ENCODE data around the gene PIGP.
"Not testable (repeated sequence)": the region's sequence is repeated elsewhere in the genome, so short reads cannot be mapped to it uniquely, and the experiment has no call there.

PIGP gene

DNA sequence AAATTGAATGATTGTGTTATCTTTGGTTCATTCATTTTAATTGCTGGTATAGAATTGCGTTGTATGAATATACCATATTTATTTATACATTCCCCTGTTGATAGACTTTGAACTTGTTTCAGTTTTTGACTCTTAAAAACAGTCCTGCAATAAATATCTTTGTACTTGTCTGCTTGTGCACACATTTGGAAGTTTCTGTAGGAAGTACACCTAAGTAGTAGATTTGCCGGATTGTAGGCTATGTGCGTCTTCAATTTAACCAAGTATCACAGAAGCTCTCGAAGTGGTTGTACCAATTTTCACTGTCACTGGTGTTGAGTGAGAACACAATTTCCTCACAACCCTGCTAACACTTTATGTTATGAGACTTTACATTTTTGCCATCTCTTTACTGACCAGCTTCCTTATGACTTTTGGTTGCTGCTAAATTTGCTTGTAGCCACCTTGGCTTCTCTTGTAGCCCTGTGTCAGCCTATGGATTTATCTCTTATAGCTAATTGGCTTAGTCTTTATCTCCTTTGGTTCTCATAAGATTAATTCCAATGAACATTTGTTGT lies 2.4 kb upstream of the PIGP start:
- no peak for FAIRE-seq

- FAIRE-seq = no peak
Observed at GRCh38 chr21:37074546-37074945, 1.7 kb upstream of the PIGP start.

DNA sequence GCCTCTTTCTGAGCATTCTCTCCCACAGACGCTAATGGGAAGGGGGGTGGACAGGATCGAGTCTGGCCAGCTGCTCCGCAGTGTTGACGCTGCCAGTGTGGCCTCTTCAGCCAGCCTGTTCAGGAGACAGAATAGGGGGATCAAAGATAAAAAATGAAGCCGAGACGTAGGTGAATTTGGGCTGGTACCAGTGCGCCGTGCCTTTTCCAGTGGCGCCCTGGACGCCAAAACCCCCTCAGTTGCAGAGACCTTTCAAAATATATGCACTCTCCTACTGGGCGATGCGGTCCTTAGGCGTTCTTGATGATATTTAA lies 1.3 kb upstream of the PIGP start:
- FAIRE-seq = no peak

DNA sequence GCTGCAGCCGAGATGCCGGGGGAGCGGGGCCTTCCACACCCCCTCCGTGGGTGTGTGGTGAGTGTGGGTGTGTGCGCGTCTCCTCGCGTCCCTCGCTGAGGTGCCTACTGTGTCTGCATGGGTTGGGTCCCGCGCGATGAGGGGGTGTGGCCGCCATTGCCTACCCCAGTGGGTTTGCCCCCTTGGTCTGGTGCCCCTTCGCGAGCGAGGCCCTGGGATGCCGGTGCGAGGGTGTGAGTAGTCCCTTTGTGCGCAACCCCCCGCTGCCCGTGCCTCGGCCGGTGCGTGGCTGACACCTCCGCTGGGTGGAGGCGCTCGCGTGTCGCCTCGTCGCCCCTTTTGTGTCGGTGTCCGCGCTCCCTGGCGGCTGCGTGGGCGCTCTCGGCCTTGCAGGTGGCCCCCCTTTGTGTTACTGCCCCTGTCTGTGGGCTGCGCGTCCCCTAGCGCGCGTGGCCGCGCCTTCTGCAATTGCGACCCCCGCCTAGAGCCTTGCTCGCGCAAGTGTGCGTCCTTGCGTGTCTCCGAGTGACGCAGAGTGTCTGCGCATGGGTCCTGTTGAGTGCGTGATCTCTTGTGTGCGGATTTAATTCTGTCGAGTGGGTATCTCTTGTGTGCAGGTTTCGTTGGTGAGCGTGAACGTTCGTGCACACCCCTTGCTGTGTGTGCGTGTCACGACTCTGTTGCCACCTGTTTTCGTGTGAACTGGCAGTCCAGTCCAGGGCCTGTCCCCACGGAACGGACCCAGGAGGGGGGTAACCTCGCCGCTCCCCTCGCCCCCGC lies 736 bp upstream of the PIGP start:
- FAIRE-seq = no peak

- FAIRE-seq = no peak
Observed at GRCh38 chr21:37072274-37072987, 440 bp downstream of the PIGP start.

DNA sequence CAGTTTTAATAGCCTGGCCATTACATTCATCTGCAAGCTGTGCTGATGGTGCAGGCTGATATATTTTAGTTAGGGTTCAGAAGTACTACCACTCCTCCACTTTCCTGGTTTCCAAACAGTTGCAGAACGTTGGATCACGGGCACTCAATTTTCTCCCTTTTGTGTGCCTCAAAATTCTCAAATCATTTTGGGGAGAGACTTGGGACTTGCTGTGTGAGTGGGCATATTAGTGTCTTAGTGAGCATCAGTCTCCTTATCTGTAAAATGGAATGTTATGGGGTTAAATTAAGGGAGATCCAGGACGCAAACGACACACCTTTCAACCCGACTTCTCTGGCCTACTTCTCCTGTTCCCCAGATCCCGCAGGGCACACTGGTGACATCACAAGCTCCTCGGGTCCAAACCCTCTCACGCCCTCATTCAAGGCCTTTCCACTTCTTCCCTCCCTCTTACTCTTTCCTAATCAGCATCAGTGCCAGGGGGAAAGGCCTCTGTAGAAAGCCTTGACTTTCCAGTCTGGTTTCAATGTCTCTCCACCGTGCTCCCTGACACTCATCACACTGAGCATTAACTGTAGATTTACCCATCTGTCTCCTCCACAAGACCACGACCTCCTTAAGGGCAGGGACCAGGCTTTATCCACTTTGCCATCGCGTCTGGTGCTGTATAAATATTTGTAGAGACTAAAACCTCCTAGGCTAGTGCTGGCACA lies 1.2 kb downstream of the PIGP start:
- FAIRE-seq = no peak

- FAIRE-seq = no peak
Observed at GRCh38 chr21:37065561-37066177, 7.2 kb downstream of the PIGP start.

GRCh38 chr21:37064841-37065240 lies 8.0 kb downstream of the PIGP start:
- no peak for FAIRE-seq

DNA sequence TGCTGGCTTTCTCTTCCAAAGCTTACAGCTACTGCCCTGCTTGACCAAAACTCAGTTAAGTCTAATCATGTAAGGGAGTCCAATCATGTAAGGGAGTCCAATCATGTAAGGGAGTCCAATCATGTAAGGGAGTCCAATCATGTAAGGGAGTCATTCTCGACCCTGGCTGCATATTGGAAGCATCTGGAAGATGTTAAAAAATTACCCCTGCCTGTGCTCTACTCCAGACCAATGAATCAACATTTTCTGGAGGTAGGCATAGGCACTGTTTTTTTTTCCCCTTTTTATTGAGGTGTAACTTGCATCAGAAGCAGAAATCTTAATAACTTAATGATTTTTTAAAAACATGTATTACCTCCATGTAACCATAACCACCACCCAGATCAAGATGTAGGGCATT lies 9.4 kb downstream of the PIGP start:
- FAIRE-seq = no peak

DNA sequence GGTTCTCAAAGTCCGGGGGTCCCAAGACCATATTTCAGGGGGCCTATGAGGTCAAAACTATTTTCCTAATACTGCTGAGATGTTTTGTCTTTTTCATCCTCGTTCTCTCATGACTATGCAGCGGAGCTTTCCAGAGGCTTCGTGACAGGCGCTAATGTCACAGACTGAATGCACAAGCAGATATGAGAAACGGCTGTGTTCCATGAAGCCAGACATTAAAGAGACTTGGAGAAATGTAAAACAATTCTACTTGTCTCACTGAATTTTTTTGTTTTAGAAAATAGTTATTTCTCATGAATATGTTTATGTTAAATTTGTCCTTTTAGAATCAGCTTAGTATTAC lies 10.3 kb downstream of the PIGP start:
- FAIRE-seq = peak; percentile 72

- no peak for FAIRE-seq
Observed at GRCh38 chr21:37061926-37062592, 10.8 kb downstream of the PIGP start.

- FAIRE-seq = no peak
Observed at GRCh38 chr21:37060296-37060695, 12.6 kb downstream of the PIGP start.

GRCh38 chr21:37059181-37059580 lies 13.7 kb downstream of the PIGP start:
- FAIRE-seq = no peak

- FAIRE-seq = no peak
Observed at GRCh38 chr21:37058261-37058660, 14.6 kb downstream of the PIGP start.

DNA sequence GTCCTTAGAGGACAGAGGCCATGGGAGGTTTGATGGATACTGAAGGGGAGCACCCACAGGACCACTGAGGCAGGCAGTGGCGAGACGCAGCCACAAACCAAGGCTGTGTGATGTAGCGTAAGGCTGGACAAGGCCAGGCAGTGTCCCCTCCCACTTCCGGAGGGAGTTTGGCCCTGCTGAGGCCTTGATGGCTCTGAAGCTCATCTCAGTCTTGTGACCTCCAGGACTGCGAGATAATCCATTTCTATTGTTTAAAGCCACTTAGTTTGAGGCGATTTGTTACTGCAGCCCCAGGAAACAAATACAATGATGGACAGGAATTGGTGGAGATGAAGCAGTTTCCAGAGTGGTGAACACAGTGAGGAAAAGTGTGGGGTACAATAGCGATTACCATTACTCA lies 15.3 kb downstream of the PIGP start:
- no peak for FAIRE-seq

DNA sequence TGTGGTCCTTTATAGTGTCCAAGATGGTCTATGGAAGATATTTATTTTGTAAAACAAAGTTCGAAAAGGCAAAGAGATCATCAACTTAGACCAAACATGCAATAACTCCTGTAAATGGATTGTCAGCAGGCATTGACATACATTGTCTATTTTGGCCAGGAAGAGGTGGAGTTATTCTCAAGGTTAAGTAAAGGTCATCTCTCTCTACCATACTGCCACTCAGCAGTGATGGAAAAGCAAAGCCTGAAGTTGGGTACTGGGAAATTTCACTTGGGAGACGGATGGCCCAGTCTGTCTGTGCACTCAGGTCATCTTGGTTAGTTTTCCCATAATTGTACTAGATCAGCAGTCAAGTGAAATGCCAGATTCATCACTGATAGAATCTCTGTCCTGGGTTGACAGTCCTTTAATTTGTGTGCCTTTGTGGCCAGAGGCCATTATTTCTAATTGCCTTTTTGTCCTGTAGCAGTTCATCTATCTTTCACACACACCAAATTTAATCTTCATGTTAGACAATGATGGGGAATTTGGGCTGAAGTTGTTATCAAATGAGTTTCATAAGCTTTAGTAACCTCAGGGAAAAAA lies 17.5 kb downstream of the PIGP start:
- FAIRE-seq = no peak

DNA sequence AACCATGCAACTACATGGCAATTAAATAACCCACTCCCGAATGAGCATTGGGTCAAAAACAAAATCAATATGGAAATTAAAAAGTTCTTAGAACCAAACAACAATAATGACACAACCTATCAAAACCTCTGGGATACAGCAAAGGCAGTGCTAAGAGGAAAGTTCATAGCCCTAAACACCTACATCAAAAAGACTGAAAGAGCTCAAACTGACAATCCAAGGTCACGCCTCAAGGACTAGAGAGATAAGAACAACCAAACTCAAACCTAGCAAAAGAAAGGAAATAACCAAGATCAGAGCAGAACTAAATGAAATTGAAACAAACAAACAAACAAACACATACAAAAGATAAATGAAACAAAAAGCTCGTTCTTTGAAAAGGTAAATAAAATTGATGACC lies 23.1 kb downstream of the PIGP start:
- not testable (repeated sequence) for FAIRE-seq

GRCh38 chr21:37047079-37047478 lies 25.8 kb downstream of the PIGP start:
- FAIRE-seq = no peak

GRCh38 chr21:37045556-37045955 lies 27.3 kb downstream of the PIGP start:
- no peak for FAIRE-seq

GRCh38 chr21:37045149-37045548 lies 27.7 kb downstream of the PIGP start:
- FAIRE-seq = no peak

- no peak for FAIRE-seq
Observed at GRCh38 chr21:37044643-37045042, 28.2 kb downstream of the PIGP start.

DNA sequence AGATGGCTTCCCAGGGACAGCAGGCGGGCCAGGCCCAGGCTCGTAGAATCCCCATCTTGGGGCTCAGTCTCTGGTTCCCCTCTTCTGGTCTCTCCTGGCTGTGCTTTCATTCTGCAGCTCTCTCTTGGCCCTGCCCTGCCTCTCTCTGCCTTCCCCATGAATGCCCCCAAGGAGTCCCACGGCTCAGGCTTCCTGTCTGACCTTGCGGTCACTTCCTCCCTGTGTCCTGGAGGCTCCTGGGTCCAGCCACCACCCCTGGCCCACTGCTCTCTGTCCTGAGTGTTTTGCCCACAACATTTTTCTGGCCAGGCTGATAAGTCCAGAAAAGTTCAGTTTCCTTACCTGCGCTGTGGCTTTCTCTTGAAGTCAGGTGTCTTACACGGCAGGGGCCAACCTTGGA lies 29.1 kb downstream of the PIGP start:
- no peak for FAIRE-seq
